T-helper 1 cell treated with Interleukin-12 subunit alpha and Interleukin-12 subunit beta and Interleukin-4 antibody, amounts not matched to agents 30 μg/mL and 1 μg/mL, for 36 hours (primary cell): Measurements from ENCODE around the gene ASB7.

ENCODE experiments used
- H3K27ac Mint-ChIP-seq: one replicate; pipeline ENCODE4 v1.8.0; 2021; ENCODE audit warnings: mild to moderate bottlenecking, mixed read lengths
- H3K27me3 Mint-ChIP-seq: one replicate; pipeline ENCODE4 v1.8.0; 2021; ENCODE audit warnings: low read depth, mixed read lengths
- H3K36me3 Mint-ChIP-seq: one replicate; pipeline ENCODE4 v1.8.0; 2021; ENCODE audit warnings: low read depth, mixed read lengths
- H3K4me1 Mint-ChIP-seq: one replicate; pipeline ENCODE4 v1.8.0; 2021; ENCODE audit warnings: low read depth, mixed read lengths
- H3K4me3 Mint-ChIP-seq: one replicate; pipeline ENCODE4 v1.8.0; 2021; ENCODE audit warnings: mild to moderate bottlenecking, moderate library complexity, mixed read lengths
- H3K9me3 Mint-ChIP-seq: one replicate; pipeline ENCODE4 v1.8.0; 2021; ENCODE audit warnings: mixed read lengths

ASB7 gene

DNA sequence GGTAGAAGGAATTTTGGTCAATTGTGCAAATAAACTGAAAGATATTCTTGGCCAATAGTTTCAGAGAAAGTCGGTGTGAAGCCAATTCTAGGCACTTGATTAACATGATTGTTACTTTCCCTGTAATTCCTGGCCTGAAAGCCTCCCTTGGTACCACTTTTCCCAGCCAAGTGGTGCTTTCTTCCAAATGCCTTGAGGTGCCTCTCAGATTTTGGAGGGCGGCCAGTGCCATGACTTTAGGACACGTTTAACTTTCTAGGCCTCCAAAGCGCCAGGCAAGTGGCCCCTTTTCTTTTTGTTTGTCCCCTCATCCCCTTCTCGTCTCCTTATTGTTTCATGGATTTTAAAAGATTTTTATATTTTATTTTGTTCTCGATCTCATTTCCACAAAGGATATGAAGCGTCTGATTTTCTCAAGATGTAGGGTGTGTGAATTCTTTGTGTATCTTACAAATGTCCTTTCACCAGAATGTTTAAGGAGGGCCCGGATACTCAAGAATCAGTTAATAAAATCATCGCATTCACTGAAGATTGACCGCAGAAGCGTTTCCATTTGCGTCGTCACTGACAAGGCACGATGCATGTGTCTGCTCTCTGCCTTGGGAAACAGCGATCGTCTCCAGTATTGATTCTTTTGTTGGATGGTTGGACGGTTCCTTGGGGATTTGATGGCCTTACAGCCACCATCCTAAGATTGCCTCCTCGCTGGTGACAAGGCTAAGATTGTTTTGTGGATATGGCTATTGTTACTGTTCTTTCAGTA is 87.8 kb downstream of the ASB7 start:
- Mint-ChIP-seq H3K9me3 (no peaks in the 10 kb centered on the region), H3K36me3 (no peaks in the 10 kb centered on the region), H3K27me3 (peaks cover 24% of the 10 kb centered on the region), H3K4me3 (no peak overlapping the region), H3K27ac (no peak overlapping the region), H3K4me1 (peaks cover 4% of the 10 kb centered on the region)

- Mint-ChIP-seq H3K27ac (no peak overlapping the region), H3K4me3 (no peak overlapping the region), H3K27me3 (peaks cover 29% of the 10 kb centered on the region), H3K36me3 (no peaks in the 10 kb centered on the region), H3K4me1 (peaks cover 4% of the 10 kb centered on the region), H3K9me3 (no peaks in the 10 kb centered on the region)
These were observed 88.4 kb downstream of the ASB7 start for GRCh38 chr15:100690795-100691158.

GRCh38 chr15:100691321-100691720 is 88.9 kb downstream of the ASB7 start:
- Mint-ChIP-seq H3K4me1 (peaks cover 4% of the 10 kb centered on the region), H3K27me3 (peaks cover 32% of the 10 kb centered on the region), H3K4me3 (no peak overlapping the region)

GRCh38 chr15:100692246-100692645 is 89.9 kb downstream of the ASB7 start:
- H3K4me3 Mint-ChIP-seq, result no peak overlapping the region
- H3K36me3 Mint-ChIP-seq, result no peaks in the 10 kb centered on the region
- H3K27me3 Mint-ChIP-seq, result peaks cover 41% of the 10 kb centered on the region

More at GRCh38 chr15:100691321-100691720, 88.9 kb downstream of the ASB7 start:
- no peak overlapping the region for H3K27ac Mint-ChIP-seq
- H3K36me3 Mint-ChIP-seq, result no peaks in the 10 kb centered on the region
- H3K9me3 Mint-ChIP-seq, result no peaks in the 10 kb centered on the region

DNA sequence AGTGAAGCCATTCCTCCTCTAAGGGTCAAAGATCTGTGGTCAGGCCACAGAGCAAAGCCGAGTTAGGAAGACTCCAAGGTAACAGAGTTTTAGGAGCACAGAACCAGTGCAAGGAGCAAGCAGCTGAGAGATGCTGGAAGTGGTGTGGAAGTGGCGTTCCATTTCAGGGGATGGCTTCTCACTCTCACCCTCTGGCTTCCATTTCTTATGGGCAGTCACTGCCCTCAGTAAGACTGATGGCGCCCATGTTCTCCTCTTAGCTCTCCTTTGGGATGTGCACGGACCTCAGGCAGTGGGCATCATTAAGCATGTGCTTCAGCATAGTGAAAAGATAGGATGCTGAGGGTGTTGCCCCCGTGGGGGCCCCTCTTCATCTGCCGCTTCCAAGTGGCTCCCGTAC is 90.3 kb downstream of the ASB7 start:
- Mint-ChIP-seq H3K9me3 (no peaks in the 10 kb centered on the region), H3K4me1 (peaks cover 4% of the 10 kb centered on the region), H3K27ac (no peak overlapping the region), H3K36me3 (no peaks in the 10 kb centered on the region), H3K4me3 (no peak overlapping the region), H3K27me3 (peaks cover 39% of the 10 kb centered on the region)

More at GRCh38 chr15:100692246-100692645, 89.9 kb downstream of the ASB7 start:
- Mint-ChIP-seq H3K27ac (no peak overlapping the region), H3K9me3 (no peaks in the 10 kb centered on the region), H3K4me1 (peaks cover 4% of the 10 kb centered on the region)

GRCh38 chr15:100693451-100693850 is 91.1 kb downstream of the ASB7 start:
- Mint-ChIP-seq H3K36me3 (no peaks in the 10 kb centered on the region), H3K27ac (no peak overlapping the region), H3K4me1 (peaks cover 4% of the 10 kb centered on the region), H3K27me3 (peaks cover 39% of the 10 kb centered on the region), H3K4me3 (no peak overlapping the region), H3K9me3 (no peaks in the 10 kb centered on the region)

- H3K9me3 Mint-ChIP-seq, result no peaks in the 10 kb centered on the region
- peaks cover 40% of the 10 kb centered on the region for H3K27me3 Mint-ChIP-seq
- no peaks in the 10 kb centered on the region for H3K36me3 Mint-ChIP-seq
- no peak overlapping the region for H3K27ac Mint-ChIP-seq
- no peak overlapping the region for H3K4me3 Mint-ChIP-seq
- H3K4me1 Mint-ChIP-seq, result peaks cover 4% of the 10 kb centered on the region
These were observed 92.1 kb downstream of the ASB7 start for GRCh38 chr15:100694381-100695021.

DNA sequence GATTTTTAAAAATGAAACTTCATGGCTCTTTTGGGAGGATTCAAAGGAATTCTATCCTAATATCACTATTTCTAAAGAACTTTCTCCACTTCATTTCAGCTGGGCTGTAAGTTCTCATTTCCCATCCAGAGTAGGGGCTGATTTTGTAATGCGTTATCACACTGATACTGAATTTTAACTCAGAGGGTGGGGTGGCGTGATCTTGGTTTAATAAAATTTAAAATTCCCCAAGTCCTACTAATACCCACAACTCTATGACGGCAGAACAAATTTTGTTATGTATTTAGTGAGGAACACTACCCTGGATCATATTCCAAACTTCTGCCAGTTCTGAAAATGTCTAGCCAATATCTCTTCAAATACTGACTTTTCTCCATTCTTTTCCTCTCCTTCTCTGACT is 92.7 kb downstream of the ASB7 start:
- no peaks in the 10 kb centered on the region for H3K36me3 Mint-ChIP-seq
- H3K4me3 Mint-ChIP-seq, result no peak overlapping the region
- peaks cover 40% of the 10 kb centered on the region for H3K27me3 Mint-ChIP-seq
- H3K9me3 Mint-ChIP-seq, result no peaks in the 10 kb centered on the region
- H3K27ac Mint-ChIP-seq, result no peak overlapping the region
- peaks cover 4% of the 10 kb centered on the region for H3K4me1 Mint-ChIP-seq

GRCh38 chr15:100696452-100696851 is 94.1 kb downstream of the ASB7 start:
- Mint-ChIP-seq H3K4me3 (no peak overlapping the region), H3K9me3 (no peaks in the 10 kb centered on the region), H3K36me3 (no peaks in the 10 kb centered on the region), H3K4me1 (peaks cover 4% of the 10 kb centered on the region), H3K27me3 (peaks cover 44% of the 10 kb centered on the region), H3K27ac (no peak overlapping the region)
